Mucosa of descending colon (tissue), 3 donors: ENCODE measurements around the gene ZMIZ1. TPM values are rescaled to one million over a fixed set of nuclear protein-coding genes. Genes with fewer than 3 reads are reported as not detected.

Experiments
- ATAC-seq: fragments of 200-7000 bp; cut with Tn5 transposase; one replicate; pipeline ENCODE4 v1.9.1; 2020; ENCODE audit warnings: mild to moderate bottlenecking, moderate library complexity
- DNase-seq, 3 donors: peaks; one replicate each; pipeline ENCODE4 v3.0.0-alpha.2; 2020
- H3K36me3 ChIP-seq: fragments of 200-600 bp; one replicate; pipeline ENCODE4 v1.8.0; 2021; ENCODE audit warnings: low read depth, mild to moderate bottlenecking
- H3K4me1 ChIP-seq: fragments of 200-600 bp; one replicate; pipeline ENCODE4 v1.8.0; 2021; ENCODE audit warnings: low read depth, mild to moderate bottlenecking
- H3K4me3 ChIP-seq: fragments of 200-600 bp; one replicate; pipeline ENCODE4 v1.8.0; 2021; ENCODE audit warnings: mild to moderate bottlenecking
- H3K9me3 ChIP-seq: fragments of 200-600 bp; one replicate; pipeline ENCODE4 v1.8.0; 2021; ENCODE audit warnings: mild to moderate bottlenecking
- CTCF ChIP-seq: fragments of 200-600 bp; IDR thresholded peaks from one replicate; pipeline ENCODE4 v1.8.0; 2022; ENCODE audit warnings: antibody characterized with exemption, mild to moderate bottlenecking
- intact Hi-C, 2 donors: fragments of 100-400 bp; cut with DNase I in 1 of 2; cut with micrococcal nuclease in 1 of 2; formaldehyde crosslinking; loops; one replicate each; pipeline versions ENCODE4 v1.11.0 to v1.11.1; 2022; cut with DNase I, micrococcal nuclease
- total RNA-seq, 3 donors: library from RNA; stranded (reverse); fragmentation: NEBNext Ultra II Directional in 2 of 3; extraction: Animal tissue kit (Norgen Biotek cat#: 25700) in 2 of 3; gene quantifications; one replicate each; pipeline versions ENCODE4 v1.2.1 to v1.2.4, GENCODE V29; 2021 to 2023
- donor health status: DM: no; HTN: no; CAD: no; lungs with moderate emphysema.
- donor health status: DM: no; HTN: no; CAD: no.
- donor health status: DM: no; HTN: yes; CAD: no.

Gene ZMIZ1
- total RNA-seq, 3 donors from 2014 or later = 61.4 to 103 (median 89.1) TPM

GRCh38 chr10:79152423-79152817 is 83.7 kb downstream of the ZMIZ1 start:
- TF ChIP-seq CTCF = no peak
- intact Hi-C loops = no loop called here
- H3K36me3 ChIP-seq = no peaks in the 10 kb centered on the region

GRCh38 chr10:79153745-79154144 is 85.0 kb downstream of the ZMIZ1 start:
- Histone ChIP-seq H3K4me1 (peaks cover 41% of the 10 kb centered on the region), H3K9me3 (no peaks in the 10 kb centered on the region), H3K4me3 (no peak overlapping the region), H3K36me3 (no peaks in the 10 kb centered on the region)
- DNase-seq (no peak), ATAC-seq (no peak)
- intact Hi-C loops = no loop called here
- TF ChIP-seq CTCF = no peak

More at GRCh38 chr10:79152423-79152817, 83.7 kb downstream of the ZMIZ1 start:
- peaks cover 44% of the 10 kb centered on the region for H3K4me1 ChIP-seq
- H3K9me3 ChIP-seq = no peaks in the 10 kb centered on the region
- no peak for ATAC-seq
- no peak overlapping the region for H3K4me3 ChIP-seq
- DNase-seq = no peak

GRCh38 chr10:79155301-79156081 is 86.7 kb downstream of the ZMIZ1 start:
- no peak for TF ChIP-seq CTCF
- intact Hi-C loops = no loop called here
- no peaks in the 10 kb centered on the region for H3K36me3 ChIP-seq
- ATAC-seq (no peak), DNase-seq (no peak)
- no peaks in the 10 kb centered on the region for H3K9me3 ChIP-seq
- no peak overlapping the region for H3K4me3 ChIP-seq
- peaks cover 38% of the 10 kb centered on the region for H3K4me1 ChIP-seq

- H3K9me3 ChIP-seq = no peaks in the 10 kb centered on the region
- DNase-seq (no peak), ATAC-seq (no peak)
- intact Hi-C loops = no loop called here
- H3K4me1 ChIP-seq = peaks cover 27% of the 10 kb centered on the region
- TF ChIP-seq CTCF = no peak
- H3K4me3 ChIP-seq = no peak overlapping the region
- H3K36me3 ChIP-seq = no peaks in the 10 kb centered on the region
Measured at GRCh38 chr10:79156334-79157274, 87.8 kb downstream of the ZMIZ1 start.

- Histone ChIP-seq H3K9me3 (no peaks in the 10 kb centered on the region), H3K4me3 (no peak overlapping the region), H3K36me3 (no peaks in the 10 kb centered on the region), H3K4me1 (peaks cover 26% of the 10 kb centered on the region)
- no peak for DNase-seq
- no peak for TF ChIP-seq CTCF
- intact Hi-C loops = no loop called here
- ATAC-seq = no peak
Measured at GRCh38 chr10:79158004-79158340, 89.2 kb downstream of the ZMIZ1 start.
